Central memory CD8-positive, alpha-beta T cell (primary cell): ENCODE data around the gene LYRM1.
"Not testable (repeated sequence)": the region's sequence is repeated elsewhere in the genome, so short reads cannot be mapped to it uniquely, and the experiment has no call there.

Experiments
- ATAC-seq: fragments of 150-1000 bp; cut with Tn5 transposase; replicated peaks from 2 replicates; pipeline ENCODE4 v1.10.0; 2022; ENCODE audit warnings: mild to moderate bottlenecking, moderate FRiP score, moderate number of reproducible peaks; ENCODE audit not compliant: poor library complexity, severe bottlenecking; ENCODE audit errors: extremely low read depth
- DNase-seq, 2 donors: peaks; one replicate each; pipeline ENCODE4 v3.0.0; 2021; ENCODE audit warnings: low spot score in 2 of 2
- H3K27ac Mint-ChIP-seq: one replicate; pipeline ENCODE4 v1.8.0; 2022; ENCODE audit warnings: low read depth, mild to moderate bottlenecking, moderate library complexity, mixed read lengths
- H3K27me3 Mint-ChIP-seq: one replicate; pipeline ENCODE4 v1.8.0; 2022; ENCODE audit warnings: mixed read lengths
- H3K36me3 Mint-ChIP-seq: one replicate; pipeline ENCODE4 v1.8.0; 2022; ENCODE audit warnings: mild to moderate bottlenecking, moderate library complexity, mixed read lengths; ENCODE audit not compliant: insufficient read depth
- H3K4me1 Mint-ChIP-seq: one replicate; pipeline ENCODE4 v1.8.0; 2022; ENCODE audit warnings: mixed read lengths
- H3K4me3 Mint-ChIP-seq: one replicate; pipeline ENCODE4 v1.8.0; 2022; ENCODE audit warnings: mild to moderate bottlenecking, moderate library complexity, mixed read lengths
- H3K9me3 Mint-ChIP-seq: one replicate; pipeline ENCODE4 v1.8.0; 2022; ENCODE audit warnings: mixed read lengths

The LYRM1 gene

DNA sequence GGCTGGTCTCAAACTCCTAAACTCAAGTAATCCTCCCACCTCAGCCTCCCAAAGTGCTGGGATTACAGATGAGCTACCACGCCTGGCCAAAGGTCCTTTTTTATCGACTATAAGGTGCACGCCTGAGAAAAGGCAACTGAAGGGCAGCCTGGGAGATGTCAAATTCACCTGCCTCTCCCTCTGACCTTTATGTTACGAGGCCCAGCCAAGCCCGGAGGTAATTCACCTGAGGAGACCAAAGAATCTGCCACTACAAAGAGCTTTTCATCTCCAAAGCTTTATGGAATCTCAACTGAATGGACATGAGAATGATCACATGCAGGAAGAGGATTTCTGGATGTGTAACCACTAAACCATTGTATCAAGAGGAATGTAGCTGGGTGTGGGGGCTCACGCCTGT is 37.2 kb downstream of the LYRM1 start:
- no peaks in the 10 kb centered on the region for H3K9me3 Mint-ChIP-seq
- H3K27me3 Mint-ChIP-seq = no peaks in the 10 kb centered on the region
- no peaks in the 10 kb centered on the region for H3K36me3 Mint-ChIP-seq
- ATAC-seq = no peak
- H3K4me3 Mint-ChIP-seq = no peak overlapping the region
- no peak overlapping the region for H3K27ac Mint-ChIP-seq
- no peak for DNase-seq
- H3K4me1 Mint-ChIP-seq = peaks cover 7% of the 10 kb centered on the region

DNA sequence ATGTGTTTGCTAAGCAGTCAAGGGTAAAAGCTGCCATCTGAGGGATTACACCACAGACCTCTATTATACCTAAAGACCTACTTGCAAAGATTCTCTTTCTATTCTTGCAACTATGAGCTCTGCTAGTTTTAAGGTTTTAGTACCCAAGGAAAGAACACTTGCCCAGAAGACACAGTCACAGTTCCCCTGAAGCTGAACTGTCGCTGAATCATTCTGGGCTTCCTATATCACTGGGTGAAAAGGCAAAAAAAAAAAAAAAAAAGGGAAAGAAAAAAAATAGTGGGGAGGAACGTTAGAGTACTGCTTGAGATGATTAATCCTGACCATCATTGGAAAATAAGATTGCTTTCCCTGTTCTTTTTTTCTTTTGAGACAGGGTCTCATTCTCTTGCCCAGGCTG is 37.9 kb downstream of the LYRM1 start:
- Mint-ChIP-seq H3K4me1 (peaks cover 7% of the 10 kb centered on the region), H3K9me3 (no peaks in the 10 kb centered on the region), H3K4me3 (no peak overlapping the region), H3K36me3 (no peaks in the 10 kb centered on the region), H3K27me3 (no peaks in the 10 kb centered on the region), H3K27ac (no peak overlapping the region)
- ATAC-seq (no peak), DNase-seq (no peak)

DNA sequence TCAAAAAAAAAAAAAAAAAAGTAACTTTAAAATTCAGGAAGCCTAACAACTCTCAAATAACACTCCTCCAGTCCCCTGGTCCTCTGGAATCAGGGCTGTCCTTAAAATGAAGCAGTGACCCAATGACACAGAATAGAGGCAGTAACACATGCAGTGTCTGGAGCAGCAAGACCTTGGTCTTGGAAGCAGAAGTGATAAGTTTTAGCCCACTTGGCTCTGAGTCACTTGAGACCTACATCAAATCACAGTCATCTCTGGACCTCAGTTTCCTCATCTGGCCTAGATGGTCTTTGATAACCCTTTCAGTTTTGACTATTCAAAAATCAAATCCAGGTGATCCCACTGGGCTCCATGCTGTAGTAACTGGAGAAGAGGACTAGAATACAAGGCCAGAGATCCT is 39.0 kb downstream of the LYRM1 start:
- peaks cover 7% of the 10 kb centered on the region for H3K4me1 Mint-ChIP-seq
- no peak for ATAC-seq
- H3K9me3 Mint-ChIP-seq = no peaks in the 10 kb centered on the region
- no peak overlapping the region for H3K27ac Mint-ChIP-seq
- no peaks in the 10 kb centered on the region for H3K27me3 Mint-ChIP-seq
- no peak for DNase-seq
- no peak overlapping the region for H3K4me3 Mint-ChIP-seq
- no peaks in the 10 kb centered on the region for H3K36me3 Mint-ChIP-seq

DNA sequence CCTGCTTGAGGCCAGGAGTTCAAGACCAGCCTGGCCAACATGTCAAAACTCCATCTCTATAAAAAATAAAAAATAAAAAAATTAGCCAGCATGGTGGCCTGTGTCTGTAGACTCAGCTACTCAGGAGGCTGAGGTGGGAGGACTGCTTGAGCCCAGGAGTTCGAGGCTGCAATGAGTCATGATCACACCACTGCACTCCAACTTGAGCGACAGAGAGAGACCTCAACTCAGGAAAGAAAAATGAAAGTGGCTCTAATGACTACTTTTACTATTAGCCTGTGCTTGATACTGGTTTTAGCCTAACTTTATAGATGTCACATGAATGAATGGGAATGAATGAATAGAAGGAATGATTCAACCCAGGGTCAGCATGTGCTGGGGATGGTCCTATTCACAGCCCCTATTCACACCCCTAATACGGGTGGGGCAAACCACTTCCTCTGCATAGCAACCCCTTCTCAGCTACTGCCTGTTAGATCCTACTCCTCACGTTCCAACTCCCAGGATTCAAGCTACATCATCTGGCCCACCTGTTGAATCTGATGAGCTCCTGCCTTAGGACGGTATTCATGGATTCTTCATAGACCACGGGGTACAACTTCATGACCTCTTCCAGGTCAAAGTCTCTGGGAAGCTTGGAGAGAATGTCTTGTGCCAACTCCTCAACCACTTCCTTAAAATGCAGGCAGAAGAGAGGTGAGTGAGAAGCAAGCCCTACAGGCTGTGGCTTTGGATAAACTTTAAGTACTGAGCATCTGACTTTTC is 40.5 kb downstream of the LYRM1 start:
- no peak overlapping the region for H3K27ac Mint-ChIP-seq
- no peak for ATAC-seq
- no peak for DNase-seq
- no peaks in the 10 kb centered on the region for H3K9me3 Mint-ChIP-seq
- H3K36me3 Mint-ChIP-seq = peaks cover 2% of the 10 kb centered on the region
- peaks cover 7% of the 10 kb centered on the region for H3K4me1 Mint-ChIP-seq
- no peak overlapping the region for H3K4me3 Mint-ChIP-seq
- H3K27me3 Mint-ChIP-seq = no peaks in the 10 kb centered on the region

DNA sequence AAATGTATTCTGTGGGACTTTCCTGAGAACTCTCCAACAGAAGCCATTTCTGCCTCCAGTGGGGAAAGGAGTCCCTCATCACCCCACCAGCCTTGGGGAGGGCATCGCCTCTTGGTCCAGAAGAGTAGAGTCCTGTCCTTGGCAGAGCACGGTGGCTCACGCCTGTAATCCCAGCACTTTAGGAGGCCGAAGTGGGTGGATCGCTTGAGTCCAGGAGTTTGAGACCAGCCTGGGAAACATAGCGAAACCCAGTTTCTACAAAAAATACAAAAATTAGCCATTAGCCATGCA is 41.0 kb downstream of the LYRM1 start:
- Mint-ChIP-seq H3K27me3 (no peaks in the 10 kb centered on the region), H3K36me3 (peaks cover 2% of the 10 kb centered on the region), H3K9me3 (no peaks in the 10 kb centered on the region), H3K27ac (no peak overlapping the region), H3K4me1 (peaks cover 7% of the 10 kb centered on the region), H3K4me3 (no peak overlapping the region)
- ATAC-seq (no peak), DNase-seq (no peak)

DNA sequence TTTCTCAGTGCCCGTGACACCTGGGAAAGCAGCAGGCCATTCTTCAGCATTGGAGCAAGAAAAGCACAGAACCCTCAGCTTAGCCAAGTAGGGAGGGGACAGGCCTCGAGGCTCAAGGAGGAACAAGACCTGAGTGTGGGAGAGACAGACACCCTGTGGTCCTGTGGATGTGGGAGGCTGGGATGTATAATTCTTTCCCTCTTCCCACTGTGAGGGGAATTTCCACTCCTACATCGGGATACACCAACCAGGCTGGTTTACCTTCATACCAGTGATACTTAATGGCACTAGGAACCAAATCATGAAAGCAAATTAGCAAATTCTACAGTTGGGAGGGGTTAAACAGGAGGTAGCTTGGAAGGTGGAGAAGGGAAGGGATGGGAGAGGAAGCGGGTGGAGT is 41.7 kb downstream of the LYRM1 start:
- H3K27me3 Mint-ChIP-seq = no peaks in the 10 kb centered on the region
- H3K9me3 Mint-ChIP-seq = no peaks in the 10 kb centered on the region
- DNase-seq (no peak), ATAC-seq (no peak)
- no peak overlapping the region for H3K27ac Mint-ChIP-seq
- H3K36me3 Mint-ChIP-seq = peaks cover 2% of the 10 kb centered on the region
- H3K4me1 Mint-ChIP-seq = peaks cover 7% of the 10 kb centered on the region
- H3K4me3 Mint-ChIP-seq = no peak overlapping the region

DNA sequence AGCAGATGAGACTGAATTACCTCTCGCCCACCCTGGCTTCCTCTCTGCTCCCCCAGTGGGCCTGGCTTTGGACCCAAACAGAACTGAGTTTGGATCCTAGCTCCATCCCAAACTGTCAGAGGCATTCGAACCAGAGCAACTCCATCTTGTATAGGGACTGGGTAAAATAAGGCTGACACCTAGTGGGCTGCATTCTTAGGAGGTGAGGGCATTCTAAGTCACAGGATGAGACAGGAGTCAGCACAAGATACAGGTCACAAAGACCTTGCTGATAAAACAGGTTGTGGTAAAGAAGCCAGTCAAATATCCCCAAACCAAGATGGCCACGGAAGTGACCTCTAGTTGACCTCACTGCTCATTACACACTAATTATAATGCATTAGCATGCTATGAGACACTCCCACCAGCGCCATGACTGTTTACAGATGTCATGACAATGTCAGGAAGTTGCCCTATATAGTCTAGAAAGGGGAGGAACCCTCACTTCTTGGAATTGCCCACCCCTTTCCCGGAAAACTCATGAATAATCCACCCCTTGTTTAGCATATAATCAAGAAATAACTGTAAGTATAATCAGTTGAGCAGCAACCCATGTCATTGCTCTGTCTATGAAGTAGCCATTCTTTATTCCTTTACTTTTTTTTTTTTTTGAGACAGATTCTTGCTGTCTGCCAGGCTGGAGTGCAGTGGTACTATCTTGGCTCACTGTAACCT is 44.4 kb downstream of the LYRM1 start:
- peak in 1 of 2 donors; percentile 12 for DNase-seq
- Mint-ChIP-seq H3K27me3 (no peaks in the 10 kb centered on the region), H3K4me1 (peaks cover 7% of the 10 kb centered on the region), H3K36me3 (peaks cover 2% of the 10 kb centered on the region), H3K27ac (no peak overlapping the region), H3K4me3 (no peak overlapping the region), H3K9me3 (no peaks in the 10 kb centered on the region)
- ATAC-seq = peak; percentile 52

DNA sequence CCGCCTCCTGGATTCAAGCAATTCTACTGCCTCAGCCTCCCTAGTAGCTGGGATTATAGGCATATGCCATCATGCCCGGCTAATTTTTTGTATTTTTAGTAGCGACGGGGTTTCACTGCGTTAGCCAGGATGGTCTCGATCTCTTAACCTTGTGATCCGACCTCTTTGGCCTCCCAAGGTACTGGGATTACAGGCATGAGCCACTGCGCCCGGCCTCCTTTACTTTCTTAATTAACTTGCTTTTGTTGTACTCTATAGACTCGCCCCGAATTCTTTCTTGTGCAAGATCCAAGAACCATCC is 45.0 kb downstream of the LYRM1 start:
- DNase-seq, H3K36me3 Mint-ChIP-seq, H3K4me1 Mint-ChIP-seq, H3K27me3 Mint-ChIP-seq, H3K27ac Mint-ChIP-seq, H3K9me3 Mint-ChIP-seq, ATAC-seq, H3K4me3 Mint-ChIP-seq: not testable (repeated sequence)

DNA sequence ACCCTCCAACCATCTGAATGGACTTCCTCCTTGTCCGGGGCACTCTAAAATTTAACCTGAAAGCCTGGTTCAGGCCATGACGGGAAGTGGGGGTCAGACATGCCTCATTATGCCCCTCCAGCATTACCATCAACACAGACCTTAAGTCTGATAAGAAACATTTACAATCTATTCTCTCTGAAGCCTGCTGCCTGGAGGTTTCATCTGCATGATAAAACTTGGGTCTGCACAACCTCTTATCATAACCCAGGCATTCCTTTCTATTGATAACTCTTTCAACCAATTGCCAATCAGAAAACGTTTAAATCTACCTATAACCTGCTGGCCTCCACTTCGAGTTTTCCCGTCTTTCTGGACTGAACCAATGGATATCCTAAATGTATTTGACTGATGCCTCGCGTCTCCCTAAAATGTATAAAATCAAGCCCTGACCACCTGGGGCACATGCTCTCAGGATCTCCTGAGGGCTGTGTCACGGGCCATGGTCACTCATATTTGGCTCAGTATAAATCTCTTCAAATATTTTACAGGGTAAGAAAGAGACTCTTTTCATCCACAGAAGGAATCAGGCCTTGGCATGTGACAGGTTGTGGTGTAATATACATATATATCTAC is 45.6 kb downstream of the LYRM1 start:
- H3K27me3 Mint-ChIP-seq = no peaks in the 10 kb centered on the region
- H3K36me3 Mint-ChIP-seq = peaks cover 2% of the 10 kb centered on the region
- H3K4me3 Mint-ChIP-seq = no peak overlapping the region
- no peaks in the 10 kb centered on the region for H3K9me3 Mint-ChIP-seq
- no peak for DNase-seq
- no peak for ATAC-seq
- peaks cover 5% of the 10 kb centered on the region for H3K4me1 Mint-ChIP-seq
- no peak overlapping the region for H3K27ac Mint-ChIP-seq

DNA sequence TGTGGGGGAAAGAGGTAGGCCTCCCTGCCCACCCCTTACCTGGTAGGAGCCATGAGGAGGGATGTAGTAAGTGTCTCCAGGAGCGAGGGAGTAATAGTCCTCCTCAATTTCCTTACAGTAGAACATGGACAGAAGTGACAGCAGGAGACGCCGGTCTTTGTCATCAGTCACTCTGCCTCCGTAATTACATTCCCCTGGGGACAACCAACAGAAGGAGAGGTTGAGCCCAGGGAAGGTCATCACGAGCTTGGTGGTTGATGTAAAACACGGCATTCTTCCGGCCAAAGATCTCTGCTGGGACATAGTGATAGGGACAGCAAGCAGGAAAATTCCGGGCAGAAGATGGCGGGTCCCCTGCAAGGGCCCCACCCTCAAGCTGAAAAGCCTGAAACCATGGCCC is 47.9 kb downstream of the LYRM1 start:
- no peaks in the 10 kb centered on the region for H3K9me3 Mint-ChIP-seq
- ATAC-seq (no peak), DNase-seq (no peak)
- H3K27me3 Mint-ChIP-seq = peaks cover 7% of the 10 kb centered on the region
- H3K27ac Mint-ChIP-seq = no peak overlapping the region
- H3K36me3 Mint-ChIP-seq = peaks cover 2% of the 10 kb centered on the region
- H3K4me3 Mint-ChIP-seq = no peak overlapping the region
- no peaks in the 10 kb centered on the region for H3K4me1 Mint-ChIP-seq

DNA sequence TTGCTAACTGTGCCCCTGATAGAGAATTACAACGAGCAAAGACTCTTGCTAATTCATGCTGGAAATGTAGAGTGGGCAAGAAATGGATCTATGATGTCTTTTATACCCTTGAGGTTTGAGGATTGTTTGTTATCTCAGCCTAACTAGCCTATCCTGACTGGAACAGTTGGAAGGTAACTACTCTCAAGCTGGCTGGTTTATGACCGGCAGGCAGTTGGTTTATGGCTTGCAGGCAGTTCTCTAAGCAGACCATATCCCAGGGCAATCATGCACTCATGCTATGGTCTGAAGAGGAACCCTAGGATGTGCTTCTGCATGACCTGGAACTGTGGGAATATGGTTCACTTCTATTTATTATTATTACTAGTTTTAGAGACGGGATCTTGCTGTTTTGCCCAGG is 49.1 kb downstream of the LYRM1 start:
- no peak for ATAC-seq
- no peaks in the 10 kb centered on the region for H3K4me1 Mint-ChIP-seq

DNA sequence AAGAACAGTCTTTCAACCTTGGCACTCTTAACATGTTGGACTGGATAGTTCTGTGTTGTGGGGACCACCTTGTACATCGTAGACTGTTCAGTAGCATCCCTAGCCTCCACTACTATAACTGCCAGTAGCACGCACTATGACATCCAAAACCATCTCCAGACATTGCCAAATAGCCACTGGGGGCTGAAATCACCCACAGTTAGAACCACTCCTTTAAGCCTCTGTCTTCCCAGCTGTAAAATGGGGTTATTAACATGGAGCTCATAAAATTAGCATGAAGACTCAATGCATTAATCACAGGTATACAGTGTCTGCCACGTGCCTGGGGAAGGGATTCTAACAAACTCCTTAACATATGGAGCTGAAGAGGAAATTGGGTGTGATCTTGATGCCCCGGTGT is 49.7 kb downstream of the LYRM1 start:
- Mint-ChIP-seq H3K36me3 (no peaks in the 10 kb centered on the region), H3K4me3 (no peak overlapping the region), H3K27me3 (peaks cover 7% of the 10 kb centered on the region), H3K27ac (no peak overlapping the region), H3K9me3 (no peaks in the 10 kb centered on the region), H3K4me1 (no peaks in the 10 kb centered on the region)
- ATAC-seq (no peak), DNase-seq (no peak)

More for the DNA sequence above, 49.1 kb downstream of the LYRM1 start:
- no peak for DNase-seq
- H3K27me3 Mint-ChIP-seq = peaks cover 7% of the 10 kb centered on the region
- H3K9me3 Mint-ChIP-seq = no peaks in the 10 kb centered on the region
- peaks cover 2% of the 10 kb centered on the region for H3K36me3 Mint-ChIP-seq
- no peak overlapping the region for H3K4me3 Mint-ChIP-seq
- no peak overlapping the region for H3K27ac Mint-ChIP-seq
